HG03135 (cell line): ENCODE data around the gene SH2D5.

ENCODE experiments used
- ATAC-seq: cut with Tn5 transposase; IDR thresholded peaks from one replicate; pipeline ENCODE4 v1.9.1; 2021; ENCODE audit warnings: mild to moderate bottlenecking, moderate library complexity; ENCODE audit not compliant: unreplicated experiment

SH2D5 gene

DNA sequence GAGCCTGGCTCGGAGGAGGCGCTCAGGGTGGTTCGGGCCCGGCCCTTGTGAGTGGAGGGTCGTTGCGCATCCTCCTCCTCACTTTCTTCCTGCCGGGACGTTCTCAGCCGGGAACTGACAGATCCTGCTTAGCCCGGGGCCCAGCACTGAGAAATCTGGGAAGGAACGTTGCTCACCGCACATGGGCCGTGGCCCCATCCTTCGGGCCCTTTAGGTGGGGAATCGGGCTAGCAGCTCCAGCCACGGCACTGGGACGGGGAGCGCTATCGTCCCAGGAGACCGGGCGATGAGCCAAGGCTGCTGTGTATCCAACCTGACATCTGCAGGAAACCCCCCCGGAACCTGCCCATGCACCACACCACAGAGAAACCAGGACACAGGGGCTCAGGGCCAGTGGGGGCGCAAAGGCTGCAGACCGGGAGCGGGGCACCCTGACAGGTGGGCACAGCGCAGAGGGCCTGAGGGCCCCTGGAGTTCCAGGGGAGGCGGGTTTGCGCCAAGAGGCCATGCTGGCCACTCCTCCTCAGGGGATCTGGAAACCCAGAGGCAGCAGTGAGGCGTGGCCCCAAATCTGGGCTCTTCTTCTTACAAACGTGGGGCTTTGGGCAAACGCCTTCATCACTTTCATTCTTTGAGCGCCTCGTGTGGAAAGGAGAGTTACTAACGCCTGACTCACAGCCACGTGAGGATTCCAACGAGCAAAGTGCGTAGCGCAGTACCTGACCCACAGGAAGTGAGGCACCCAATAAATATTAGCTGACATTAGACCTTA is at the start of gene SH2D5:
Gene SH2D5 (minus strand): TSS at position 116 of the 772 bp plus-strand sequence. CDS start 4,659 bp downstream, outside the sequence.
- no peak for ATAC-seq

DNA sequence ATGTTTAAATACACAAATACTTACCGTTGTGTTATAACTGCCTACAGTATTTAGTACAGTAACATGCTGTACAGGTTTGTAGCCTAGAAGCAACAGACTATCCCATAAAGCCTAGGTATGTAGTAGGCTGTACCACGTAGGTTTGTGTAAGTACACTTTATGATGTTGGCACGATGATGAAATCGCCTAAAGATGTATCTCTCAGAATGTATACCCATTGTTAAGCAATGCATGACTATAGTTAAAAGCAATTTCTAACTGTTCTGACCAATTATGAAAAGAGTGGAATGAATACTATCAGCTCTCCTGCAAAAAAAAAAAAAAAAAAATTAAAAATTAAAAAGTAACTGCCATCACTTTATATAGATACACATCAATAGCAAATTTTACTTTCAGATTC is 43.2 kb upstream of the SH2D5 start:
- no peak for ATAC-seq

DNA sequence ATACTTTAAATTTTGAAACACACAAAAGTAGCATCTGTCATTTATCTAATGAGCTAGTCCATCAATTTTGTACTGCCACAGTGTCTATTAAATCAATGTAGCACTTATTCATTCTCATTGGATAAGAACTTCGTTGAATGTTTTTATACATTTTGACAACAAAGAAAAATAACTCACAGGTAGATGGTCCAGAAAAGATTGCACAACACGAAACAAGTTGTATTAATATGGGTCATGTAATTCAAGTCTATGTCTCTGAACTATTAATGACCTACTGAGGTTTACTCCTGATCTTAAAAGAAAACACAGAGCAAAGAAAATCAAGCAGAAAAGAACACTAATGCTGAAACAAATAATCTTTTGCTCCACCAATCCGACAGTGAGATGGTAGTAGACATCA is 39.3 kb upstream of the SH2D5 start:
- ATAC-seq, result no peak

DNA sequence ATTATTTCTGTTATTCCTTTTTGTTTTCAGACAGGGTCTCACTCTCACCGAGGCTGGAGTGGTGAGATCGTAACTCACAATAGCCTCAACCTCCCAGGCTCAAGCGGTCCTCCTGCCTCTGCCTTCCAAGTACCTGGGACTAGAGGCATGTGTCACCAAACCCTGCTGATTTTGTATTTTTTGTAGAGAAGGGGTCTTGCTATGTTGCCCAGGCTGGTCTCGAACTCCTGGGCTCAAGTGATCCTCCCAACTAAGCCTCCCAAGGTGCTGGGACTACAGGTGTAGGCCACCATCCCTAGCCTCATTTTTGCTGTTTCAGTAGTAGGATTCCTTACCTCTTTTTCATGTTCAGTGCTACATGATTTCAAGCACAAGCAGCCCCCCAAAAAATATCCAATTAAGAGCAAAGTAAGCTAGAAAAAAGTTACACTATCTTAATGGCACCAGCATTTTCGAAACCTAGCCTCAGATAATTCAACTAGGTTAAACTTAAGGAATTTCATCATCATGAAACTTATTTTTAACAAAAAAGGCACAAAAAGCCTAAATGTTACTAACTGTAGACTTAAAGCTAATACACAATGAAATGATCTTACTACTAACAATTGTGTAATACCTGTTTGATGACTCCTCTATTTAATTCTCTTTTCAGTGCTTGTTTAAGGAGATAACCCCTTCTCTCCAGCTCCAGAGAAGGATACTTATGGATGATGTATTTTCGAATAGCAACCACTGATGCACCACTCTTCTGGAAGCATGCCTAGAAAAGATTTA is 38.0 kb upstream of the SH2D5 start:
- ATAC-seq, result no peak

DNA sequence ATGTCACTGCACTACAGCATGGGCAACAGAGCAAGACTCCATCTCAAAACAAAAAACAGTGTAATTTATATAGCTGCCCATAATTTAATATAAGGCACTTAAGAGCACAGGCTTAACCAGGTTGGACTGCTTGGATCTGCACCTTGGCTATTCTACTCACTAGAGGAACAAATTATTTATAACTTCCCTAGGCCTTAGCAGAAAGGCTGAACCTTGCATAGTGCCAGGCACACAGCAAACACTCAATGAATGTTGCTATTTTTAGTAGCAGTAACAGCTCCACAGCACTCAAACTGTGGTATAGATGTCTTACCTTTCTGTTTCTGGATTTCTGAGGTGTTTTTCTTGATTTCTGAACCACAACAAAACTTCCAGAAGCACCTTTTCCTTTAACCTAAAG is 34.8 kb upstream of the SH2D5 start:
- no peak for ATAC-seq

DNA sequence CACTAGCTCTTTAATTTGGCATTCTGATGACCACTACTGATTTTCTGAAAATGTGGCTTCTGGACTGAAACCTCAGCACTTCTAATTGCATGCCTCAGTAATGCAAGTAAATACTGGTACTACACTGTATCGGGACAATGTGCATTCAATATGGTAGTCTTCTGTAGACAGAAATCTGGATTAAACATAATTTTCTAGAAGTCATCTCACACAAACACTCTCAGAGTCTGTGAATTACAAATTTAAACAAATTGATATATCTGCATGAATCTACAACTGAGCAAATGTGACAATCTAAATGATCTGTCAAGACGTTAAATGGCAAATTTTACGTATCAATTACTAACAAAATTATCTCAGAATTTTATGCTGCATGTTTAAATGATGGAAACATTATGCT is 30.9 kb upstream of the SH2D5 start:
- ATAC-seq, result no peak

DNA sequence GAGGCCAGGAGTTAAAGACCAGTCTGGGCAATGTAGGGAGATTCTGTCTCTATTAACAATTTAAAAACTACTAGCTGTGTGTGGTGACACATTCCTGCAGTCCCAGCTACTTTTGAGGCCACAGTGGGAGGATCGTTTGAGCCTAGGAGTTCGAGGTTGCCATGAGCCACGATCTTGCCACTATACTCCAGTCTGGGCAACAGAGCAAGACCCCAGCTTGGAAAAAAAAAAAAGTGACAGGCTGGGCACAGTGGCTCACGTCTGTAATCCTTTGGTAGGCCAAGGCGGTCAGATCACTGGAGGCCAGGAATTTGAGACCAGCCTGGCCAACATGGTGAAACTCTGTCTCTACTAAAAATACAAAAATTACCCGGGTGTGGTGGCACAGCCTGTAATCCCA is 27.8 kb upstream of the SH2D5 start:
- no peak for ATAC-seq

DNA sequence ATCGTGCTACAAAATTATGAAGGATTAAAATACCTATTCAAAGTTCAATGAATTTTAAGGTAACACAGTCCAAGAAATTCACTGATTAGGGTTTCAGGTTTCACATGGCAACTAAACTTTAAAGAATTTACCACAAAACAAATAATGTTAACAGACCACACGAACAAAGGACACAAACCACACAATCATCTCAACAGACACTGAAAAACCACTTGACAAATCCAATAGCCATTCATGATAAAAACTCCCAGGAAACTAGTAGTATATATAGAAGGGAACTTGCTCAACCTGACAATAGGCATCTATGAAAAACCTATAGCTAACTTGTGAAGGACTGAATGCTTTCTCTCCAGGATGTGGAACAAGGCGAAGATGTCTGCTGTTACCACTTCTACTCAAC is 21.1 kb upstream of the SH2D5 start:
- ATAC-seq, result no peak

DNA sequence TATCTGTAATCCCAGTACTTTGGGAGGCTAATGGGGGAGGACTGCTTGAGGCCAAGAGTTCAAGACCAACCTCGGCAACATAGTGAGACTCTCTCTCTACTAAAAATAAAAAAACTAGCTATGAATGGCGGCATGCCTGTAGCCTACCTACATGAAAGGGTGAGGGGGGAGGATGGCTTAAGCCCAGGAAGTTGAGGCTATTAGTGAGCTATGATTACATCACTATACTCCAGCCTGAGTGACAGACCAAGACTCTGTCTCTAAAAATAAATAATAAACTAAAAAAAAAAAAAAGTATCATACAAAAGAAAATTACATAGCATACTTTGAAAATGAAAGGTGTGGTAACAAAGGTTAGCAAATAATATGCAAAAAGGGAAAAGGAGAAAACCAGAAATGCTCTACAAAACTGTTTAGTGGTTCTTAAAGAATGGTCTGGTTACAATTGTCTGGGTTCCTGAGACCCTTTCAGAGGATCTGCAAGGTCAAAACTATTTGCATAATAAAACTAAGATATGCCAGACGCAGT is 19.0 kb upstream of the SH2D5 start:
- no peak for ATAC-seq

DNA sequence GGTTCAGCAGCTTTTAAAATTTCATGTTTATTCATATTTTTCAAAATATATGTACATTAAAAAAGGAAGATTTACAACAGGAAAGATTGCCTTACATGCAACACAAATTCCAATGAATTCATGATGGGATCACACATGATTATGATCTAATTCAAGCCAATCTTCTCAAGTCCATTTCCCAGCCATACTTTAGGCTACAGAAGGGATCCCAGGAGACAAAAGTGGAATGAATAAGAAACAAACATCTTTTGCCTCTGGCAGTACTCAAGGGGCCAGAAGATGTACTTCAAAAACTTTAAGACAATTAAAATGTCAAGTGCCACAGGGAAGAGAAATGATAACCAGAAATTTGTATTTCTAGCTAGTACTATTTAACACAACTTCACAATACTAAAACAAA is 10.2 kb upstream of the SH2D5 start:
- ATAC-seq, result no peak

DNA sequence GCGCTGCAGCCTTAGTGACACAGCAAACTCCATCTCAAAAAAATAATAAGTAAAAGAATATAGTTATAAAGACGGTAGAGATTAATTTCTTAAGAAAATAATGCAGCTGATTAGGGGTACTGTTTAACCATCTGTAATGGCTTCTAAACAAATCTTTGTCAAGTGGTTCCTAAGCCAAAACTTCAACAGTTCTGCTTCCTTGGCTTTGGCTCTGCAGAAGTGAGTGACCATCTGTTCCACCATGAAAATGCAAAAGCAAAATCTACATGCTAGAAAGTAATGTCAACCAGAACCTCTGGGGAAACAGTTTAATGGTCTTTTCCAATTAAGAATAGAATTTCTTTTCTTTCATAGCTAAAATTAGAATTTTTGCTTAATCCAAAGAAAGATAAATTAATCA is 8.3 kb upstream of the SH2D5 start:
- ATAC-seq, result no peak

DNA sequence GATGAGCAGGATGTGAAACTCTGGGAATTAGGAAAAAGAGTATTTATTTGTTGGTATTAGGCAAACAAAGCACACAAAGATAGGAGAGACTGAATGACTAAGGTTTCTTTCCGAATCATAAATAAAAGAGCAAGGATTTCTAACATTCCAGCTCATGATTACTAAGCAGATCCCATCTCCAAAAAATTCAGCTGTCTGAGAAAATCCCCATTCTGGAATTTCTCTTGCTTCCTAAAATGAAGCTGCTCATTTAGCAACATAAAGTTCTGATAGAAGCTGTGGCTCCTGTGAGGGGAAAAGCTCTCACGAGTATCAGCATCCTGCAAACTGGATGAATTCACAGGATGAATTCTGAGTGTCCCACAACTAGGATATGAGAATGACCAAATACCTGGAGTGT is 6.7 kb upstream of the SH2D5 start:
- ATAC-seq, result no peak

DNA sequence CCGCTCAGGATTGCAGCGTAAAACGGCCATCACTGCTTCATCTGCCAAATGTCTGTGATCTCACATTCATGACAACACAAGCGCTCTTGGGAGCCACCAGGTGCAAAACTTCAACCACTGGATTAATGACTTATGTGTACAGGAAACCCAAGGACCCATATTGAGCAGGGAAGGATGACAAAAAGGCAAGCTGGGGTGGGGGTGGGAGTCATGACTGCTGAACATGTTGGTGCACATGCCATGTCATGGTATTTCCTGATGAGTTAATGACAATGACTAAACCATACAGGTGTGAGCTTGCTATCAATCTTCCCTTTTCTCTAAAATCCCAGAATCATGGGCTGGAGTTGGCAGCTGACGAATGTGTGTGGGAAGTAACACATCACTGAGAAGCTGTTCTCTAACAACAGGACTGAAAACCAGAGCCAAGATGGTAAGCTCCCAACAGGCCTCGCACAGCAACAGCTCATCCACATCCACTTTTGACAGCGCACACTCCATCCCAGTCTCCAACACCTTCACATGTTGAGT is 3.1 kb upstream of the SH2D5 start:
- no peak for ATAC-seq

DNA sequence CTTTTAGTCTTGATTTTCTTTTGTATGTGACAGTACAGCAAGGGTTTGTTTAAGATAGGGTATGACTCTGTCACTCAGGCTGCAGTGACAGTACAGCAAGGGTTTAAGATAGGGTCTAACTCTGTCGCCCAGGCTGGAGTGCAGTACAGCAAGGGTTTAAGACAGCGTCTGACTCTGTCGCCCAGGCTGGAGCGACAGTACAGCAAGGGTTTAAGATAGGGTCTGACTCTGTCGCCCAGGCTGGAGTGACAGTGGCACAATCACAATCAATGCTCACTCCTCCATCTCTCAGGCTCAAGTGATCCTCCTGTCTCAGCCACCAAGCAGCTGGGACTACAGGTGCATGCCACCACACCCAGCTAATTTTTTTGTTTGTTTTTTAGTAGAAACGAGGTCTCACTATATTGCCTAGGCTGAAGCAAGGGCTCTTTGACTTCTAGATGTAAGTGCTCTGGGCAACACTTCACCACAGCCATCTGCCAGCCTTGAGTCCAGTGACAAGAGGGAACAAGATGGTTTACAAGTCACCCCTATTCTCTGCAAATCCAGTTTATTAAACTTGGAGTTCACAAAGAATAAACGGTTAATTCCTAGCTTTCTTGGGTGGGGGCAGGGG is 965 bp upstream of the SH2D5 start:
- ATAC-seq, result no peak

DNA sequence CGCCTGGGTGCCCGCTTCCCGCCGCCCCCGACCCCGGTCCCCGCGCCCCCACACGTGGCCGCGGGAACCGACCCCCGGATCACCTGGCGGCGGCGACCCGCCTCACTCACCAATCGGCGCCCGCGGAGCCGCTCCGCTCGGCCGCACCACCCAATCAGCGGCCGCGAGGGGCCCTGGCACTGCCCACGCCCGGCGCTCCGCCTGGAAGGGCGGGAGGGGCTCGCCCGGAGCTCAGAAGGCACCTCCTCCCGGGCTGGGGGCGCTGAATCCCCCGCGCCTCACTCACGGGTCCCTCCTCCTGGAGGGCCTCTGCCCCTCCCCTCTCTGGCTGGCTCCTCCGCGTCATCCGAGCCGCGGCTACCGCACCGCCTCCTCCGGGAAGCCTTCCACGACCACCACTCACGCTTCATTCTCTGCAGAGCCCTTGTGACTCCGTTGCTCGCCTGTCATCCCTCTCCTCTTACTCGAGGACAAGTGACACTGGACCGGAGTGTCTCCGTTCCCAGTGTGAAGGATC is 374 bp downstream of the SH2D5 start:
- ATAC-seq, result no peak

DNA sequence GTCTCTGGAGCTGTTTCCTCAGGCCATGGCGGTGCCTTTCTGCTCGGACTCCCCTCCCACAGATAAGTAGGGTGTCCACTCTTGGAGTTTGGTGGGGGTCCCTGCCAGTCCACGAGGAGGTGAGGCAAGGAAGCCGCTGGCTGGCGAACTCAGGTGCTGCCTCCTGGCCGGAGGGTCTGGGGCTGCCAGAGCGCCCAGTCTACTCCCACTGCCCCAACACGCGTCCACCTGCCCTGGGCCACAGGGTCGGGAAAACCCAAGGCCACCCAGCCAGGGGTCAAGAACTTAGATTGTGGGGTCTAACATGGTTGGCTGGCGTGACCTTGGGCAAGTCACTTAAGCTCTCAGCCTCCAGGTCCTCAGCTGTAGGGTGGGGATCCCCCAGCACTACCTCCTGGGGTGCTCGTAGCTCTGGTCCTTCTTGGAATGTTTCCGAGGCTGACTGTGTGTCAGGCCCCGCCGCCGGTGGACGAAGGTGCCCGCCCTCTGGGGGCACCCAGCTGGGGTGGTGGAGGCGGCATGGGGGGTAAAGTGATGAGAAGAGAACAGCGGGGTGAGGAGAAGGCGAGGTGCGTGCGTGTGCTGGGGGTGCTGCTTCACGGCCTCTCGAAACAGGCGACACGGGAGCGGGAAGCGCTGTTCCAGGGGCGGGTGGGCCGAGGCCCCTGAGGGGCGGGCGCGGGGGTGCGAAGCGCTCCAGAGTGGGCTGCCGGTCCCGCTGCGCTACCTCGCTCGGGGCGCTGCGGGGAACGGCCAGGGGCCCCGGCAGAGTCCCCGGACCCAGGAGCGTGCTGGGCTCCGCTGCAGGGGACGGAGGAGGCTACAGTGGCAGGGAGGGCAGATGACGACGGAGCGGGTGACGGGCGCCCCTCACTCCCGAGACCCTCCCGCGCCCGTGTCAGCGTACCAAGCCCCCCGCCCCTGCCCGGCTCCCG is 1.2 kb downstream of the SH2D5 start:
- no peak for ATAC-seq

DNA sequence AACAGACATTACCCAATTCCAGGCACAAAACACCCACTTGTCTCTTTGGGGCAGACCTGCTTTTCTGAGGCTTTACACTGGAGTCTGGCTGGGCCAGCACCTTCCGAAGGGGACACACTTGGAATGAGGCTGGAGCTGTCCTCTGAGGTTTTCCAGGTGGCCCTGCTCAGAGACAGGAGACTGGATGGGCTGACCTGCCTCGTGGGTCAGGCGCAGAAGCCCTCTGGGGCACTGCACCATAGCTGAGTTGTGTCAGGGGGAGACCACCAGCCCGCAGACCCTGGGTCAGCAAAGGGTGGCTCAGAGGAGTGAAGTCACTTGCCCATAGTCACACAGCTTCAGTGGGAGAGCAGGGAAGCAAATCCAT is 1.8 kb downstream of the SH2D5 start:
- ATAC-seq, result no peak

DNA sequence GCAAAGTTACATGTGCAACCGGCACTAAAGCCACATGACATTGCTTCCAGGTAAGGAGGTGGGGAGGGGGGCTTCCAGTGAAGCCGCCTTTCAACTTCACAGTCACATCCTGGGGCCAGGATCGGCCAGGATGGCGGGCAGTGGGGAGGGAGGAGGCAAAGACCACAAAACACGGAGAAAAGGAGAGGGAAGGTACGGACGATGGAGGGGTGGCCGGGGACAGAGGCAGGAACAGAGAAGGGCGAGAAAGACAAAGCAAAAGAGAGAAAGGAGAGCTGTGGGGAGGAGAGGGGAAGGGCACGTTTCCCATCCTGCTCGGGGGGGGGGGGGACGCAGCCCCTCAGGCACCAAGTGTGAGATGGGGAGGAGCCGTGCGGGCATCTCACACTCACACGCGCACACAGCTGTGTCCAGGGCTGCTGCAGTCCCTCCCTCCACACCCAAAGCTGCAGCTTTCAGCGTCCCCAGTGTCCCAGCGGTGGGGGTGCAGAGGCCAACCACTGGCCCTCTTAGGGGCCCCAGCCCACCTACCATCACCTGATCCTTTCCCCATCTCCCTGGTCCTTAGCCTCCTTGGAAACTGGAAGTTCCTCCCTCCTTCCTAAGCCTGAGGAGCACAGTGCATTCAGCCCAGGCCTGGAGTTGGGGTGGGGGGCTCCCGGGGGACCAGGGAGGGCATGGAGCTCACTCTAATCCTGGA is 2.4 kb downstream of the SH2D5 start:
- no peak for ATAC-seq

DNA sequence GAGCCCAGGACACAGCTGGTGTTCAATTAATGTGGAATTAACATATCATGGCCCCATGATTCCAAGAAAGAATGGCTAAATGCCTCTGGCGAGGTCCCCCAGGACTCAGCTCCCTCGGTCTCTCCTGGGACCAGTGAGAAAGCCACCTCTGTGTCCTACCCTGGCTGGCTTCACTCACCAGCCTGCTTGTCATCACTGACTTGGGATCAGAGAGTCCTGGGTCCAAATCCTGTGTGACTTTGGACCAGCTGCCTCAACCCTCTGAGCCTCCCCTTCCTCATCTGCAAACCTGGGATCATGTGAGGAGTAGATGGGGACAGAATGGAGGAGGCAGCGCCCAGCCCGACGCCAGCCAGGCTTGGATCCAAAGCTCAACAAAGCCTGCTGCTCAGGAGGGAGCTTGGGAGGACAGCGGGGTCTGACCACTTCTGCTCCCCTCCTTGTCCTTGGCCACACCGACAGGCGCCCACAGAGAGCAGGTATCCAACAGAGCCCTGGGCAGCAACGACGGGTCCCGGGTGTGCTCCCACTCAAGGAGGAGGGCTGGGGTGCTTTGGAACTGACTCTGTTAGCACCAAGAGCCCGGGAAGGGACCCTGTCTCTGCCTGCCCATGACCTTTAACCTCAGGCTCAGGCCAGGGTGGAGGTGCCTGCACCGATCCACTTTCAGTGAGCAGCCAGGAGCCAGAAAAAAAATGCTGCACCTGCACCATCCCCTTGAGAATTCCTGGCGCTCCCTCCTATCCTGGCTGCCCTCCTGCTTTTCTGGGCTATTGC is 3.2 kb downstream of the SH2D5 start:
- no peak for ATAC-seq
